ENCODE results near the gene TTLL9.

TTLL9 gene

GRCh38 chr20:31839782-31840487 is 30.5 kb upstream of the TTLL9 start:
- peaks cover 28% of the 10 kb centered on the region for H3K4me1 ChIP-seq (ENCODE audit: insufficient read depth, low read length)
- no peaks in the 10 kb centered on the region for H3K27me3 ChIP-seq (ENCODE audit: insufficient read depth, low read length)
- H3K9ac ChIP-seq (ENCODE audit: low read depth, low read length), result no peak overlapping the region
- H3K9me3 ChIP-seq (ENCODE audit: insufficient read depth, low read depth, low read length), result no peaks in the 10 kb centered on the region
- H3K4me3 ChIP-seq (ENCODE audit: low read length), result no peak overlapping the region
- H3K27ac ChIP-seq (ENCODE audit: low read depth, low read length), result no peak overlapping the region
- H3K36me3 ChIP-seq (ENCODE audit: insufficient read depth, low read length), result no peaks in the 10 kb centered on the region
- 92% methylated on average over 5 of the region's 5 CpGs for WGBS

GRCh38 chr20:31840906-31841816 is 29.3 kb upstream of the TTLL9 start:
- no peaks in the 10 kb centered on the region for H3K36me3 ChIP-seq (ENCODE audit: insufficient read depth, low read length)
- no peaks in the 10 kb centered on the region for H3K27me3 ChIP-seq (ENCODE audit: insufficient read depth, low read length)
- no peak overlapping the region for H3K27ac ChIP-seq (ENCODE audit: low read depth, low read length)
- peaks cover 30% of the 10 kb centered on the region for H3K4me1 ChIP-seq (ENCODE audit: insufficient read depth, low read length)
- H3K9ac ChIP-seq (ENCODE audit: low read depth, low read length), result no peak overlapping the region
- WGBS, result 80% methylated on average over 15 of the region's 15 CpGs
- no peak overlapping the region for H3K4me3 ChIP-seq (ENCODE audit: low read length)
- H3K9me3 ChIP-seq (ENCODE audit: insufficient read depth, low read depth, low read length), result no peaks in the 10 kb centered on the region

GRCh38 chr20:31841928-31842327 is 28.5 kb upstream of the TTLL9 start:
- 93% methylated on average over 8 of the region's 8 CpGs for WGBS
- H3K4me1 ChIP-seq (ENCODE audit: insufficient read depth, low read length), result peaks cover 27% of the 10 kb centered on the region
- H3K27me3 ChIP-seq (ENCODE audit: insufficient read depth, low read length), result no peaks in the 10 kb centered on the region
- no peaks in the 10 kb centered on the region for H3K36me3 ChIP-seq (ENCODE audit: insufficient read depth, low read length)
- no peak overlapping the region for H3K4me3 ChIP-seq (ENCODE audit: low read length)
- no peak overlapping the region for H3K9ac ChIP-seq (ENCODE audit: low read depth, low read length)
- no peak overlapping the region for H3K27ac ChIP-seq (ENCODE audit: low read depth, low read length)
- no peaks in the 10 kb centered on the region for H3K9me3 ChIP-seq (ENCODE audit: insufficient read depth, low read depth, low read length)

- no peak overlapping the region for H3K27ac ChIP-seq (ENCODE audit: low read depth, low read length)
- H3K4me3 ChIP-seq (ENCODE audit: low read length), result no peak overlapping the region
- H3K27me3 ChIP-seq (ENCODE audit: insufficient read depth, low read length), result no peaks in the 10 kb centered on the region
- WGBS, result 47% methylated on average over 12 of the region's 12 CpGs
- H3K9ac ChIP-seq (ENCODE audit: low read depth, low read length), result no peak overlapping the region
- no peaks in the 10 kb centered on the region for H3K36me3 ChIP-seq (ENCODE audit: insufficient read depth, low read length)
- peaks cover 20% of the 10 kb centered on the region for H3K4me1 ChIP-seq (ENCODE audit: insufficient read depth, low read length)
- no peaks in the 10 kb centered on the region for H3K9me3 ChIP-seq (ENCODE audit: insufficient read depth, low read depth, low read length)
These were observed 27.8 kb upstream of the TTLL9 start for GRCh38 chr20:31842471-31843157.

- Histone ChIP-seq H3K4me1 (ENCODE audit: insufficient read depth, low read length) (peaks cover 15% of the 10 kb centered on the region), H3K4me3 (ENCODE audit: low read length) (no peak overlapping the region), H3K36me3 (ENCODE audit: insufficient read depth, low read length) (no peaks in the 10 kb centered on the region), H3K9me3 (ENCODE audit: insufficient read depth, low read depth, low read length) (no peaks in the 10 kb centered on the region), H3K9ac (ENCODE audit: low read depth, low read length) (no peak overlapping the region), H3K27me3 (ENCODE audit: insufficient read depth, low read length) (no peaks in the 10 kb centered on the region), H3K27ac (ENCODE audit: low read depth, low read length) (no peak overlapping the region)
- WGBS, result 79% methylated on average over 6 of the region's 6 CpGs
These were observed 27.1 kb upstream of the TTLL9 start for GRCh38 chr20:31843288-31843687.

- 93% methylated on average over 5 of the region's 5 CpGs for WGBS
- Histone ChIP-seq H3K4me3 (ENCODE audit: low read length) (no peak overlapping the region), H3K9ac (ENCODE audit: low read depth, low read length) (no peak overlapping the region), H3K27me3 (ENCODE audit: insufficient read depth, low read length) (peaks cover 4% of the 10 kb centered on the region; the same call in 1 of the 2 replicates), H3K4me1 (ENCODE audit: insufficient read depth, low read length) (peaks cover 15% of the 10 kb centered on the region), H3K27ac (ENCODE audit: low read depth, low read length) (no peak overlapping the region), H3K36me3 (ENCODE audit: insufficient read depth, low read length) (no peaks in the 10 kb centered on the region), H3K9me3 (ENCODE audit: insufficient read depth, low read depth, low read length) (no peaks in the 10 kb centered on the region)
These were observed 26.6 kb upstream of the TTLL9 start for GRCh38 chr20:31843881-31844280.

- H3K27ac ChIP-seq (ENCODE audit: low read depth, low read length), result no peak overlapping the region
- peaks cover 13% of the 10 kb centered on the region for H3K27me3 ChIP-seq (ENCODE audit: insufficient read depth, low read length)
- no peak overlapping the region for H3K4me3 ChIP-seq (ENCODE audit: low read length)
- no peaks in the 10 kb centered on the region for H3K36me3 ChIP-seq (ENCODE audit: insufficient read depth, low read length)
- H3K9ac ChIP-seq (ENCODE audit: low read depth, low read length), result no peak overlapping the region
- WGBS, result 94% methylated on average over 28 of the region's 28 CpGs
- peaks cover 15% of the 10 kb centered on the region for H3K4me1 ChIP-seq (ENCODE audit: insufficient read depth, low read length)
- H3K9me3 ChIP-seq (ENCODE audit: insufficient read depth, low read depth, low read length), result no peaks in the 10 kb centered on the region
These were observed 25.6 kb upstream of the TTLL9 start for GRCh38 chr20:31844737-31845299.

- Histone ChIP-seq H3K4me3 (ENCODE audit: low read length) (no peak within 1 kb of the TSS), H3K27ac (ENCODE audit: low read depth, low read length) (no peak within 1 kb of the TSS), H3K4me1 (ENCODE audit: insufficient read depth, low read length) (peaks cover 15% of the 10 kb centered on the region), H3K9ac (ENCODE audit: low read depth, low read length) (no peak within 1 kb of the TSS), H3K36me3 (ENCODE audit: insufficient read depth, low read length) (no peaks in the 10 kb centered on the region), H3K27me3 (ENCODE audit: insufficient read depth, low read length) (peaks cover 19% of the 10 kb centered on the region), H3K9me3 (ENCODE audit: insufficient read depth, low read depth, low read length) (no peaks in the 10 kb centered on the region)
- WGBS, result 73% methylated on average over 20 of the region's 21 CpGs
These were observed 25.1 kb upstream of the TTLL9 start, which contains the start of gene FOXS1 for GRCh38 chr20:31845300-31845863. FOXS1 (minus strand) TSS chr20:31845604; CDS start chr20:31845542, 62 bp downstream.

- H3K9me3 ChIP-seq (ENCODE audit: insufficient read depth, low read depth, low read length), result no peaks in the 10 kb centered on the region
- H3K9ac ChIP-seq (ENCODE audit: low read depth, low read length), result no peak overlapping the region
- H3K36me3 ChIP-seq (ENCODE audit: insufficient read depth, low read length), result no peaks in the 10 kb centered on the region
- no peak overlapping the region for H3K27ac ChIP-seq (ENCODE audit: low read depth, low read length)
- 80% methylated on average over 3 of the region's 3 CpGs for WGBS
- peaks cover 15% of the 10 kb centered on the region for H3K4me1 ChIP-seq (ENCODE audit: insufficient read depth, low read length)
- peaks cover 25% of the 10 kb centered on the region for H3K27me3 ChIP-seq (ENCODE audit: insufficient read depth, low read length)
- no peak overlapping the region for H3K4me3 ChIP-seq (ENCODE audit: low read length)
These were observed 23.7 kb upstream of the TTLL9 start for GRCh38 chr20:31846793-31847138.

GRCh38 chr20:31848088-31848999 is 22.1 kb upstream of the TTLL9 start:
- no peak overlapping the region for H3K4me3 ChIP-seq (ENCODE audit: low read length)
- WGBS, result 92% methylated on average over 32 of the region's 32 CpGs
- H3K9me3 ChIP-seq (ENCODE audit: insufficient read depth, low read depth, low read length), result no peaks in the 10 kb centered on the region
- H3K36me3 ChIP-seq (ENCODE audit: insufficient read depth, low read length), result no peaks in the 10 kb centered on the region
- peaks cover 29% of the 10 kb centered on the region for H3K27me3 ChIP-seq (ENCODE audit: insufficient read depth, low read length)
- no peak overlapping the region for H3K9ac ChIP-seq (ENCODE audit: low read depth, low read length)
- H3K27ac ChIP-seq (ENCODE audit: low read depth, low read length), result no peak overlapping the region
- peaks cover 5% of the 10 kb centered on the region; the same call in 1 of the 2 replicates for H3K4me1 ChIP-seq (ENCODE audit: insufficient read depth, low read length)

All from HUES64 (cell line).